COR-L47 (cell line): ENCODE data around the gene DLG1.

Experiments
- DNase-seq: peaks from one replicate; lab custom pipeline; 2025; lab: John Stamatoyannopoulos, UW

The DLG1 gene

GRCh38 chr3:197028728-197029510 is 269.5 kb downstream of the DLG1 start:
- no peak for DNase-seq

DNA sequence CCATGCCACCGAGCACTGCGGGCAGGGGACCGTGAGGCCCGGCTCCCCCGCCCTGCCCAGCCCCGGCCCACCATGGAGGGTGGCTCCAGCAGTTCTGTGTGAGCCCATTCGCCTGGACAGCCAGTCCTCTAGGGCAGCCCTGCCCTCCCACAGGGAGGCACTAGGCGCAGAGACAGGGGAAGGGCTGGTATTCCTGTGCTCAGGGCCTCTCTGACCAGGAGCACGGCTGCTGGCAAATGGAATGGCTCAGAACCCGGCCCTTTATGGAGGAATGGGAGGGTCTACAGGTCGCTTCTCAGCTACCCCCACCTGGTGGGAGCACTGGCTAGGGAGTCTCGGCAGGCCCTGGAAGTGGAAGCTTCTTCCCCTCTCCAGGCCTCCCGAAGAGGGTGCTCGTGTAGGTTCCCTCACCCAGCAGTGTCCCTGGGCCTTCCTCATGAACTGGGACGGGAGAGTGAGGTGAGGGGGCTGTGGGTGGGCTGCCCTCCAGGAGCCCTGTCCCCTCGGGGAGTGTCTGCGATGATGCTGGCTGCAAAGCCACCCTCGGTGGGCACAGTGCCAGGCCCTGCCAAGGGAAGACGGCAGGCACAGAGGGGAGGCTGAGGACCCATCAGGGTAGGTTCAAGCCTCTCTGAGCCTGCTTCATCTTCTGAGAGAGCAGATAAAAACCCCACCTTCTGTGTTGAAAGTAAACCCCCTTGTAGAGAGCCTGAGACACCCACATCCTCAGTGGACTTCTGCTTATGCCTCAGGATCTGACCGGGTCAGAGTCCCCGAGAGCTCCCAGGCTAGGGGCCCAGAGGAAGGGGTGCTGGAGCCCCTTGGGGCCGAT is 270.3 kb downstream of the DLG1 start:
- no peak for DNase-seq

DNA sequence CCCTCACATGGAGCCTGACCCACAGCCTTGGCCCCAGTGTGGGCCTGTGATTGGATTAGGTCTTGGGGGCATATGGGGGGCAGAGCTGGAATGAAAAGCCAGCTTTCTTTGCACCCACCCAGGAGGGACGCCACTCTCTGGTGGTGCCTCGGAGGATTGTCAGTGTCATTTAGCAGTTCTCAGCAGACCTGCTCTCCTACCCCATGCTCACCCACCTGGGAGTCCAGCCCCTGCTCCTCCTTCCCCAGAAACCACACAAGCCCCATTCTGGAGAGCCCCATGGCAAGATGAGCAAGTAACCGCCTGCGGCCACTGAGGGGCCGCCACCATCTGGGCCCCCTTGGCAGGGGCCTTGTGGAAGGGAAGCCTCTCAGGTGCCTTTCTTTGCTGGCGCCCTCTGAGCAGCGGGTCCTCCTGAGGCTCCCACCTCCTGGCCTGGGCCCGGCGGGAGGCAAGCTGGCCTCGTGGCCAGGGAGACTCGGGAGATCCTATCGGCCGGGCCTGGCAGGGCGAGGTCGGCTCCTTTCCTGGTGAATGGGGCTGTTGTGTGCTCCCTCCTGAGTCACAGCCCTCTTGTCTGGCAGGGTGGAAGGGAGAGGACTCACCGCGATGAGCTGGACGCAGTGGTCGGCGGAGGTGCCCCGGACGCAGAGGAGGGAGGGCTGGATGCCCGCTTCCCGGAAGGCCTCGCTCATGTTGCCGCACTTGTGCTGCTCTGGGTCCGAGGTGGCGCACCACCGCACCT is 271.1 kb downstream of the DLG1 start:
- no peak for DNase-seq

DNA sequence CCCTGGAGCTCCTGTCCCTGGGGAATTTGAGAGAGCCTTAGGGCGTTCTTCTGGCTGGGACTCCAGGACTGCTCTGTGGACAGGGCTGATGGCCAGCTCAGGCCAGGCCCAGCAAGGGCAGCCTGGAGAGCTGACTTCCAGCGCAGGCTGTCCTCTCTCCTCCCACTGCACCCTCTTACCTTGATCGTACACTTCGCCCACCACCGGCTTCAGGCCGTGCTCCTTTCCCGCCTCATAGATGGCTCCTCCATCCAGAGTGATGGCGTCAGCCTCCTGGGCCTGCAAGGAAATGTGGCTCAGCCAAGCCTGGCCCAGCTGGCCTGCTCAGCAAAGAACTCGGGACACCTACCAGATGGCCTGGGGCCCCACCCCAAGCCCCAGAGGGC is 271.9 kb downstream of the DLG1 start:
- DNase-seq = no peak

- no peak for DNase-seq
Observed at GRCh38 chr3:197025736-197026480, 272.5 kb downstream of the DLG1 start.

DNA sequence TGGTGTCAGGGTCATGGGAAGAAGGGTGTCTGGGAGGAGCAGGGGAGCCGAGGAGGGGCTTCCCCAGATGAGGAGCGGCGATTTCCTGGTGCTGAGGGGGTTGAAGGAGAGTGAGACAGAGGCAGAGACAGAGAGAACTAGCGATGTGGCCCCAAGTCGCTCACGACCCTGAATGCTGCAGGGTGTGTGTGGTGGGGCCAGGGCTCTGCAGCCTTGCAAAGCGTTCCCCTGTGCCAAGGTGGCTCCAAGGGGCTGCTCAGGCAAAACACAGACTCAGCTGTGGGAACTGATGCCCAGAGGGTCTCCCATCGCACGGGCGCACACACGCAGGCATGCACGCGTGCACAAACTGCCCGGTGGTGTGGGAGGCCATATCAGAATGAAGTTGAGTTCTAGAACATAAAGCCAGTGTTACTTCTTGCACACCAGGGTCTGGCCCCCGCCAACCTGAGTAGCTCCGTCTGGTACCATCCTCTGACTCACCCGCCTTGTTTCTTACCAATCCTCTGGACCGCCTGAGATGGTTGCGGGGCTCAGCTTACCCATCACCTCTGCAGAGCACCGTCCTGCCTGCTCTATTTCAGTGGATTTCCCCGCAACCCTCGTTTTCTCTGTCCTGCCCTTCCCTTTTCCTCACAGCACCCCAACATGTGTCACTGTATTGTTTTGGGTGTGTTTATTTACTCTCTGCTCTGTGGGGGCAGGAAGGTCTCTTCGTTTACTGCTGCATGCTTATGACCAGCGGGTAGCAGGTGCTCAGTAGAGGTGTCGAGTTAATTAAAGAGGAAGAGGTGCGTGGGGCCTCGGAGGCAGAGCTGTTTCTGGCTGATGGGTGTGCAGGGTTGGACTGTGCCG is 273.3 kb downstream of the DLG1 start:
- DNase-seq = no peak

DNA sequence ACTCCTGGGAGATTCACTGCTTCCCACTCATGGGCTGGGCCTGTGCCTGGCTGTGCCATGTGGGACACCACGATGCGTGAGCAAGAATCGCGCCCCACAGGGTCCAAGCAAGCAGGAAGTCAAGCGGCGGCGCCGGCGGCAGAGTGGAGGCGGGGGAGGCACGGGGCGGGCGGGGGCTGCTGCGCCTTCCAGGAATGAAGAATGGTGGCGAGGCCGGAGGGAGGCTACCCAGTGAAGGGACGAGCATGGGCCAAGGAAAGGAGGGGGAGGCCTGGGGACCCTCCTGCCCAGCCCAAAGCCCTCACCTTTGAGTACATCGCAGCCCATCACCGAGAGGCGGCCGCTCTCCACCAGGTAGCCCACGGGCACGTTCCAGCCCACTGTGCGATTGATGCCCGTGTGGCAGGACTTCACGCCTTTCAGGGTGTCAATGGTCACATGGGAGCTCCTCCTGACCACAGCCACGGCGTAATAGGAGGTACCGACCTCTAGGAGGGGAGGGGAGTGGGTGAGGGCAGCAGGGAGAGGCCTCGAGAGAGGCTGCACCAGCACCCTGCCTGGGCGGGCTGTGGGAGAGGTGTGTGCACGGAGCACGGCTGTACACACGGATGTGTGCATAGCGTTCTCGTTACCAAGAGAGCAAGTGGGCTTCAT is 274.3 kb downstream of the DLG1 start:
- DNase-seq = no peak

DNA sequence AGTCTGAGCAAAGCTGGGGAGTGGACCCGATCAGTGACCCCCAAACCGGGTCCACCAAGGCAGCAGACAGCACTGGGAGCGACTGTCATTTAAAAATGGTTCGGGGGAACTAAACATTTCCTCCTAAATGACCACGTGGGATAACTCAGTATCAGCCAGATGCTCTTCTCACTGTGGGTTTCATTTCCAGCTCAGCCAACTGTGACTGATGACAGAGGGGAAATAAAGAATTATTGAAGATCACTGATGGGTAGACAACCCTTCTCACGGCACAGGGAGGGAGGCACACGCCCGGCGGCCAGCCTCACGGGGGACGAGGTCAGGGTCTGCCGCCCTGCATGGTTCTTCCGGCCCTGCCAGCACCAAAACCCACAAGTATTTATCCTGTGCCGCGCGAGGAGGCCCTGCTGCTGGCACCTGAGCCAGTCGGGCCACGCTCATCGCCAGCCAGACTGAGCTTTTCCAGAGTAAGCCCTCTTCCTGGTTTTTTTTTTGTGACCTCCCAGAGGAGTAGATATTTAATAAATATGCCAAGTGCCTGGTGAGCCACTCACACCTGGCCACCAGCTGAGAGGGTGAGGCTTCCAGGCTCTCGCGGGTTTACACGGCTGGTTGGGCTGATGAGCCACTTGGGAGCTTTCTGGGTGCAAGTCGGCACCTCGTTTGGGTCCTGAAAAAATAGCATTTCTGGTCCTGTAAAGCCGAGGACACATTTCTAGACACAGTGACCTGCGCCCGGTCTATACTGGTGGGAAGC is 275.0 kb downstream of the DLG1 start:
- peak; percentile 49 for DNase-seq

- no peak for DNase-seq
Observed at GRCh38 chr3:197022405-197023231, 275.8 kb downstream of the DLG1 start.

DNA sequence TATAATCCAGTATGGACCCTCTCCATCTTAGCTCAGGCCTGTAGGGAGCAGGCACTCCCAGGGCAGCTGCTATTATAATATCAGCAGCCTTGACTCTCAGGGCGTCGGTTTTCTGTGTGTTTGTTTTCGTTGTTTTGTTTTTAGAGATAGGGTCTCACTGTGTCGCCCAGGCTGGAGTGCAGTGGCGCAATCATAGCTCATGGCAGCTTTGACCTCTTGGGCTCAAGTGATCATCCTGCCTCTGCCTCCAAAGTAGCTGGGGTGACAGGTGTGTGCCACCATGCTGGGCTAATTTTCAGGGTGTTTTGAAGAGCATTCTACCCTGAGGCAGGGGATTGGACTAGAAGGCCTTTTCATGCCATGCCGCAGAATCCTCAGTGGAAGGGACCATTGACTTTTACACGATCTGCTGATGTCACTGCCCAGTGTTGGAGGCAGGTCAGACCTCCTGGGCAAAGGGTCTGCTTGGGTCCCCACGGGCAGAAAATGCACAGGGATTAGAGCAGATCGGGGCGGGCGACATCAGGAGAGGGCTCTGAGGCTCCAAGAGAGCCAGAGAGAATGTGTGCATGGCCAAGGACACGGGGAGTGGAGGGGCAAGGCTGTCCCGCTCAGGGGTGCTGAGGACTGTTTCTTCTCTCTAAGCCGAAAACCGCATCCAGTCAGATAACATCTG is 276.5 kb downstream of the DLG1 start:
- no peak for DNase-seq

DNA sequence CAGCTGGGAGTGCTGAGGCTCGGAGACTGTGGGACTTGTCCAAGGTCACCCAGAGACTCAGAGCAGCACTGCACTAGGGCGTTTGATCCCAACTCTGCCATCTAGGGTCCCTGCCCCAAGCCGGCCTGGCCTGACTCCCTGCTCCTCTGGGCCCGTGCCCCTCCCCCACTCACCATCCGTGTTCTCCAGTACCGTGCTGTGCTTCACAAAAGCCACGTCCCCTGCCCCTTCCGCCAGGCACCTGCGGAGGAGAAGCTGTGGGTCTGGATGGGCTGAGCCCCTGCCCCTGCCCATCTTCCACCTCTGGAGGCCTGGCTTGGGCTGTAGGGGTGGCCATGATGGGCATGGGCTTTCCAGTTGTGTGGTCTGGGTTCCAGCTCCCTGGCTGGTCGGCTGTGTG is 277.2 kb downstream of the DLG1 start:
- no peak for DNase-seq

DNA sequence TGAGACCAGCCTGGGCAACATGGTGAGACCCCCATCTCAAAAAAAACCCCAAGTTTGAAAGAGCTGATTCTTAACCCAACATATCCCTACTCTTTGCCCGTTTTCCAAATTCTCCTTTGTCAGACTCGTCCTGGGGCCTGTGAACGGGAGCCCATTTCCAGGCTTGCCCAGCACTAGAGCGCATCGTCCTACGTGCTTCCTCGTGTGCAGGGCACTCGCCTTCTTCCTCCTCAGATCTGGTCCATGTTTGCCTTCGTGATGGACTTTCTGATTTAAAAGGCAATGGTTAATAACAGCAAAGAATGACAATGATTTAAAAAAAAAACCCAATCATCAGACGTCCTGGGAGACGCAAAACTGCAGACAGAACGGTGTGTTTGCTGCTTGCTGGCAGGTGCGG is 278.9 kb downstream of the DLG1 start:
- no peak for DNase-seq

- DNase-seq = no peak
Observed at GRCh38 chr3:197019021-197019420, 279.4 kb downstream of the DLG1 start.

DNA sequence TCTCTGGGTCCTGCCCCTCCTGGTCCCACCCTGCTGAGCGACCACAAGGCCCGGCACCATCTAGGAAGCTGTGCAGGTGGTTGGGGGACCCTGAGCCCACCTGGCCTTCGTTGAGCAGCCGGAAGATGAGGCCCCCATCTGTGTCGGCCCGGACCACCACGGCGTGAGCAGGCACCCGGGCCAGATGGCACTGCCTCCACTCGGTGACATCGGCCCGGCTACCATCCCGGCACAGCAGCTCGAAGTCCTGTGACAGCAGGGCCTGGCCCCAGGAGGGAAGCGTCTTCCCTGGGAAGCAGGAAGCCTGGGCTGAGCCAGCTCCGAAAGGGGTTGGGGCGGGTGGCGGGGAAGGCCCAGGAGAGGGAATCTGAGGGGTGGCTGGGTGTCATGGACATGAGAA is 281.4 kb downstream of the DLG1 start:
- no peak for DNase-seq

GRCh38 chr3:197015790-197016736 is 282.3 kb downstream of the DLG1 start:
- DNase-seq = no peak

DNA sequence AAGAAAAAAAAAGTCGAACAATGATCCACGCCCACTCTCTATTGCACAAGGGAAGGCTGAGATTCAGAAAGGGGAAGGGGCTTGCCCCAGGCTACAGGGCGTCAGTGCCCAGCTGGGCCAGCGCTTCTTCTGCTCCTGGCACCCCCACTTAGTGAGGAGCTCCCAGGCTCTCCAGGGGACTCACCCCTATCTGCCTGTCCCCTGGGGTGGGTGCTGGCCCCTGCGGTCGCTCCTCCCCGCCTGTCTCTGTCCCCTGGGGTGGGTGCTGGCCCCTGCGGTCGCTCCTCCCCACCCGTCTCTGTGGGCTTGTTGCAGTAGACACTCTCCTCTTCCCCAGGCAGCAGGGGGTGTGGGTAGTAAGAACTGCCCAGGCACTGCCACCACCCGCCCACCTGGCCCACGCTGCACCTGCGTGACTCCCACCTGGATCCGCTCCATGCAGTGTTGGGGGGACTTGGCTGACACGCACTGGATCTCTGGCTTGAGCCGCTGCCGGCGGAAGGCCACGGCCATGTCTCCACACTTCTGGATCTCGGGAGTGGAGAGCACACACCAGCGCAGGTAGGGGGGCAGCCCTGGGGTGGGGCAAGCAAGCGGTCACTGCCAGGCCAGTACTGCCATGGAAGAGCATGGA is 283.4 kb downstream of the DLG1 start:
- DNase-seq = no peak

- no peak for DNase-seq
Observed at GRCh38 chr3:197014024-197014423, 284.4 kb downstream of the DLG1 start.
